Measurements from ENCODE around the gene CHRNA4.

DNA sequence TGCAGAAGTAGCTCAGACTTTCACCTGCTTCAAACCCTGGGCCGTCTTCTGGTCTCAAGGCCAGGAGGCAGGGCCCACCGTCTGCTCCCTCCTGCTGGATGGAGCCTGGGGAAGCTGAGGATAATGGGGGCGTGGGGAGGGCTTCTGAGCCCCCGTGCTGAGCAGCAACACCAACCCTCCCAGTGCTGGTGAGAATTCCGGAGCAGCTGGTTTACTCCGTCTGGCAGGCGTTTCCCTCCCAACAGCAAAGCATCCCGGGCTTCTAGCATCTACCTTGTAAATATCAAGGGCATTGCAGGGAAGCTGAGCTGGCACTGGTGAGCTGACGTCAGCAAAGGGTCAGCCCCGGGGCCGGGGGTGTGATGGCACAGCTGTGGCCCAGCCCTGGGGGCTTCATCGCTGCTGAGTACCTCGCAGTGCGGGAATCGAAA lies 16.8 kb upstream of the CHRNA4 start:
- TF ChIP-seq POLR2AphosphoS5 (IDR thresholded peaks at IDR 0.05) = no peak
- TF ChIP-seq, protein P1, sequence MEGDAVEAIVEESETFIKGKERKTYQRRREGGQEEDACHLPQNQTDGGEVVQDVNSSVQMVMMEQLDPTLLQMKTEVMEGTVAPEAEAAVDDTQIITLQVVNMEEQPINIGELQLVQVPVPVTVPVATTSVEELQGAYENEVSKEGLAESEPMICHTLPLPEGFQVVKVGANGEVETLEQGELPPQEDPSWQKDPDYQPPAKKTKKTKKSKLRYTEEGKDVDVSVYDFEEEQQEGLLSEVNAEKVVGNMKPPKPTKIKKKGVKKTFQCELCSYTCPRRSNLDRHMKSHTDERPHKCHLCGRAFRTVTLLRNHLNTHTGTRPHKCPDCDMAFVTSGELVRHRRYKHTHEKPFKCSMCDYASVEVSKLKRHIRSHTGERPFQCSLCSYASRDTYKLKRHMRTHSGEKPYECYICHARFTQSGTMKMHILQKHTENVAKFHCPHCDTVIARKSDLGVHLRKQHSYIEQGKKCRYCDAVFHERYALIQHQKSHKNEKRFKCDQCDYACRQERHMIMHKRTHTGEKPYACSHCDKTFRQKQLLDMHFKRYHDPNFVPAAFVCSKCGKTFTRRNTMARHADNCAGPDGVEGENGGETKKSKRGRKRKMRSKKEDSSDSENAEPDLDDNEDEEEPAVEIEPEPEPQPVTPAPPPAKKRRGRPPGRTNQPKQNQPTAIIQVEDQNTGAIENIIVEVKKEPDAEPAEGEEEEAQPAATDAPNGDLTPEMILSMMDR (IDR thresholded peaks at IDR 0.05) = no peak
